Stomach (tissue), 4 donors: ENCODE results near the gene TGFB1I1.

ENCODE experiments used
- CTCF ChIP-seq, 7 experiments: fragments of 450-650 bp in 4 of 7; fragments of 200-600 bp in 3 of 7; sonication (generic) in 3 of 7; IDR thresholded peaks; one replicate each; pipeline ENCODE4 v1.5.1; 2016 to 2019; ENCODE audit warnings: antibody characterized with exemption in 7 of 7, control low read depth in 2 of 7, mild to moderate bottlenecking in 1 of 7
- POLR2A ChIP-seq, 4 donors: fragments of 450-650 bp; IDR thresholded peaks; one replicate each; pipeline ENCODE4 v1.6.1; 2016; ENCODE audit warnings: antibody characterized with exemption in 4 of 4, control low read depth in 2 of 4, mild to moderate bottlenecking in 1 of 4, moderate library complexity in 1 of 4

- TF ChIP-seq CTCF (IDR thresholded peaks at IDR 0.05) (no peak), POLR2A (IDR thresholded peaks at IDR 0.05) (no peak)
Measured at GRCh38 chr16:31428279-31428597, 43.7 kb upstream of the TGFB1I1 start, which contains the start of gene COX6A2.
